Esophagus muscularis mucosa (tissue), 4 donors: ENCODE data around the gene DDT. TPM values are rescaled to one million over a fixed set of nuclear protein-coding genes. Genes with fewer than 3 reads are reported as not detected.

ENCODE experiments used
- DNase-seq: peaks from one replicate; pipeline ENCODE4 v3.0.0-alpha.2; 2017; ENCODE audit errors: extremely low spot score
- H3K27ac ChIP-seq, 4 donors: fragments of 200-600 bp; sonication (generic); replicated peaks in 1 of 4; 1 replicate in 3 of 4; 2 replicates in 1 of 4; pipeline ENCODE4 v1.5.1; 2016 to 2019; ENCODE audit warnings: mild to moderate bottlenecking in 1 of 4
- H3K27me3 ChIP-seq, 4 donors: fragments of 200-600 bp; sonication (generic); one replicate each; pipeline versions ENCODE4 v1.5.1 to v1.6.0; 2016 to 2019
- H3K36me3 ChIP-seq, 4 donors: fragments of 200-600 bp; sonication (generic); one replicate each; pipeline ENCODE4 v1.5.1; 2016 to 2019
- H3K4me1 ChIP-seq, 4 donors: fragments of 200-600 bp; sonication (generic); one replicate each; pipeline ENCODE4 v1.5.1; 2016 to 2019
- H3K4me3 ChIP-seq, 4 donors: fragments of 200-600 bp; sonication (generic); 1 replicate in 2 of 4; 2 replicates in 2 of 4; pipeline ENCODE4 v1.5.1; 2016 to 2019; ENCODE audit warnings: mild to moderate bottlenecking in 4 of 4, moderate library complexity in 1 of 4
- H3K9me3 ChIP-seq, 4 donors: fragments of 200-600 bp; sonication (generic); 1 replicate in 3 of 4; 2 replicates in 1 of 4; pipeline ENCODE4 v1.5.1; 2016 to 2019
- EP300 ChIP-seq: sonication (generic); formaldehyde crosslinking; IDR thresholded peaks from one replicate; pipeline ENCODE4 v1.6.1; 2017; ENCODE audit warnings: antibody characterized with exemption
- POLR2A ChIP-seq: fragments of 450-650 bp; IDR thresholded peaks from one replicate; pipeline ENCODE4 v1.6.1; 2017; ENCODE audit warnings: antibody characterized with exemption, moderate library complexity, mild to moderate bottlenecking, low read depth
- POLR2AphosphoS5 ChIP-seq, 2 donors: sonication (generic); formaldehyde crosslinking; IDR thresholded peaks; one replicate each; pipeline ENCODE4 v1.6.1; 2017; ENCODE audit warnings: antibody characterized with exemption in 2 of 2
- WGBS: methylation state at CpG from one replicate; pipeline ENCODE4 v1.1.5; 2018; 5-methylcytosine and 5-hydroxymethylcytosine counted together
- intact Hi-C: fragments of 100-400 bp; cut with DNase I; formaldehyde crosslinking; loops from one replicate; pipeline ENCODE4 v1.15.1; 2023
- total RNA-seq, 4 donors: library from RNA; depleted of rRNA; stranded (reverse); fragments of >200 nt; gene quantifications; one replicate each; pipeline versions ENCODE4 v1.1.0 to v1.2.1, GENCODE V29; 2016
- TF ChIP-seq, protein P1 (sequence below), 3 experiments: fragments of 200-600 bp in 2 of 3; fragments of 450-650 bp in 1 of 3; sonication (generic) in 2 of 3; IDR thresholded peaks; one replicate each; pipeline ENCODE4 v1.5.1; 2017 to 2019; ENCODE audit warnings: antibody characterized with exemption in 3 of 3, mild to moderate bottlenecking in 2 of 3, moderate library complexity in 1 of 3

Gene DDT
- total RNA-seq, 4 donors from 2014 or later = 107 to 184 (median 153) TPM

DNA sequence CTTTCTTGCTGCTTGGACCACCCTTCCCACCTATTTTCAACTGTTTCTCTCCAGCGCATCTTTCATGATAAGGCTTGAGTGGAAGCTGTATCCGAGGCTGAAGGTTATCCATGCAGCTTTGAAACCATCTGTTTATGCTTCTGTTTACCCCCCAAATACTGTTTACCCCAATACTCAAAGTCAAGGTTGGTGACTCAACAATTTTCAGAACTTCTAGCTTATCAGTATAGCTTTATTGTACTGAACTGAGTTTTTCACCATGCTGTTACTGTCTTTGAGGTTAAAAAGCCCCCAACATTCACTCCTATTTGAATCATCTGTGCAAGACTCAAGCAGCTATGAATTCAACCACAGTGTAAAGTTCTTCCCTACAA lies 35.8 kb upstream of the DDT start:
- H3K4me3 ChIP-seq = no peak overlapping the region
- H3K9me3 ChIP-seq = no peaks in the 10 kb centered on the region
- 90% methylated on average over 2 of the region's 2 CpGs for WGBS
- peaks cover 15 to 46% (median 31%) of the 10 kb centered on the region in 4 donors for H3K4me1 ChIP-seq
- TF ChIP-seq POLR2A = no peak
- no peak for TF ChIP-seq POLR2AphosphoS5 (IDR thresholded peaks at IDR 0.05)
- TF ChIP-seq, protein P1, sequence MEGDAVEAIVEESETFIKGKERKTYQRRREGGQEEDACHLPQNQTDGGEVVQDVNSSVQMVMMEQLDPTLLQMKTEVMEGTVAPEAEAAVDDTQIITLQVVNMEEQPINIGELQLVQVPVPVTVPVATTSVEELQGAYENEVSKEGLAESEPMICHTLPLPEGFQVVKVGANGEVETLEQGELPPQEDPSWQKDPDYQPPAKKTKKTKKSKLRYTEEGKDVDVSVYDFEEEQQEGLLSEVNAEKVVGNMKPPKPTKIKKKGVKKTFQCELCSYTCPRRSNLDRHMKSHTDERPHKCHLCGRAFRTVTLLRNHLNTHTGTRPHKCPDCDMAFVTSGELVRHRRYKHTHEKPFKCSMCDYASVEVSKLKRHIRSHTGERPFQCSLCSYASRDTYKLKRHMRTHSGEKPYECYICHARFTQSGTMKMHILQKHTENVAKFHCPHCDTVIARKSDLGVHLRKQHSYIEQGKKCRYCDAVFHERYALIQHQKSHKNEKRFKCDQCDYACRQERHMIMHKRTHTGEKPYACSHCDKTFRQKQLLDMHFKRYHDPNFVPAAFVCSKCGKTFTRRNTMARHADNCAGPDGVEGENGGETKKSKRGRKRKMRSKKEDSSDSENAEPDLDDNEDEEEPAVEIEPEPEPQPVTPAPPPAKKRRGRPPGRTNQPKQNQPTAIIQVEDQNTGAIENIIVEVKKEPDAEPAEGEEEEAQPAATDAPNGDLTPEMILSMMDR (IDR thresholded peaks at IDR 0.05) = no peak
- H3K27ac ChIP-seq = no peak overlapping the region
- H3K27me3 ChIP-seq = no peaks in the 10 kb centered on the region
- intact Hi-C loops = no loop called here
- no peak for DNase-seq
- H3K36me3 ChIP-seq = no peaks in the 10 kb centered on the region

DNA sequence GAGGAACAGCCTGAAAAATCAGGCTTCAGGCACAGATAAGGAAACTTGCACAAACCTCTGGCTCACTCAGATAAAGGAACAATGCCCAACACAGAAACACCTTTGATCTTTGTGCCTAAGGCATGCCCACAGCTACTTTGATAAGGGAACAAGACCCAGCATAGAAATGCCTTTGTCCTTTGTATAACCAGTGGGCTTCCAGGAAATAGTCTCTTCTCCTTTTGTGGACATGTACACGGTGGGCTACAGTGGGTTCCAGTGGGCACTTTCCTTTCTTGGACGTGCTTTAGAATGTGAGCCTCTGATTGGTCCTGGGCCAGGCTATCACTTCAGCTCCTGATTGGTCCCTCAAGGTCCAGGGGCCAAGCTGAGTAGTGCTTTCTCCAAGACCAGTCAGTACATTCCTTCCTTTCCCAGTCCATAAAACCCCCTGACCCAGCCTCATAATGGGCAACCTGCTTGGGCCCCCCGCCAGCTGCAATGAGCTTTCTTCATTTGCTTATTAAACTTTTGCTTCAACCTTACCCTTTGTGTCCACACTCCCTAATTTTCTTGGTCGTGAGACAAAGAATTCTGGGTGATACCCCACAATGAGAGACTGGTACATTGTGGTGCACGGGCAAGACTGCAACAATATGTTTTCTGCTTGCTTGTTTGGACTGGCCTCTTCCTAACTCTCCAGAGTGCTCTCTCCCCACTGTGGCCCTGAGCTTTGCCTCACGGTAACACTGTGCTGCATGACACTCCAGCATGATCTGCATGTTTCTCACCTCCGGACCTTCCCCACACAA lies 35.2 kb upstream of the DDT start:
- peaks cover 15 to 46% (median 33%) of the 10 kb centered on the region in 4 donors for H3K4me1 ChIP-seq
- intact Hi-C loops = no loop called here
- H3K27ac ChIP-seq = no peak overlapping the region
- 89% methylated on average over 7 of the region's 7 CpGs for WGBS
- TF ChIP-seq EP300 = no peak
- TF ChIP-seq POLR2AphosphoS5 (IDR thresholded peaks at IDR 0.05) = no peak
- TF ChIP-seq, protein P1 (IDR thresholded peaks at IDR 0.05) = no peak
- TF ChIP-seq POLR2A = no peak
- H3K4me3 ChIP-seq = no peak overlapping the region
- H3K9me3 ChIP-seq = no peaks in the 10 kb centered on the region
- no peaks in the 10 kb centered on the region for H3K27me3 ChIP-seq
- no peak for DNase-seq
- H3K36me3 ChIP-seq = no peaks in the 10 kb centered on the region

DNA sequence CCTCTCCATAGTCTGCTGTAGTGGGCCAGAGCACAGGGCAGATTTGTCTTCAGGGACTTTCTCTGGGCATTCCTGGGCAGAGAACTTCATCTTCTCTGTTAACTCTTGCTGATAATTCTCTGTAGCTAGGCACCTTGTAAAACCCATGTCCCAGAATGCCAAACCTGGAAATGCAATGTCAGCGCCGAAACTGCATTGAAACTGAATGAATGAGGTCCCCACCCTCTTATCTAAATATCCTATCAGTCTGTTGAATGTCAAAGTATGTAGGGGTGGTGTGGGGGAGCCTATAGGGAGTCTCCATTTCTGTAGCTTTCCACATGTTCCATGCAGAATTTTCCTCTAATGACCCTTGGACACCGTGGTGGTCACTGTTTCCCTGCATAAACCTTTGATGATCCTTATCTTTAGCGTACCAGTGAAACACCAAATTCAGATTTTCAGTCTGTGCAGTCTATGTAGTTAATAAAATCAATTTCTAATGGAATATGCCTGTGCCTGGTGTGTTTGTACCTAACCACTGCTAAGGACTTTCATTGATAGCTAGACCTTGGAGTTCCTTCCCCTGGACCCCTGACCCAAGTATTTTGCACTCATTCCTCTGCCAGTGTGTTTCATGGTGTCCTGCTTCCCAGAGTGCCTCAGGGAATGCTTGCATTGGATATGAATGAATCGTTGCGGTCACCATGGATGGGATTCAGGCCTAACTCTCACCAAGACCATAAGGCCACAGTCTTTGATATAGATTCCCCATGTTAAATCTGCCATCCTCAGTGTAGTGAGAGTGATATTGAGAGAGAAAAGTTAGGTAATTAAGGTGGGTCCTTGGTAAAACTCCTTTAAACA lies 34.4 kb upstream of the DDT start:
- intact Hi-C loops = no loop called here
- H3K9me3 ChIP-seq = no peaks in the 10 kb centered on the region
- H3K27me3 ChIP-seq = no peaks in the 10 kb centered on the region
- peaks cover 15 to 41% (median 33%) of the 10 kb centered on the region in 4 donors for H3K4me1 ChIP-seq
- H3K36me3 ChIP-seq = no peaks in the 10 kb centered on the region
- no peak for TF ChIP-seq EP300
- no peak for TF ChIP-seq POLR2AphosphoS5 (IDR thresholded peaks at IDR 0.05)
- no peak for TF ChIP-seq POLR2A
- TF ChIP-seq, protein P1 (IDR thresholded peaks at IDR 0.05) = no peak
- no peak for DNase-seq
- whole genome bisulfite sequencing = 89% methylated on average over 6 of the region's 6 CpGs
- no peak overlapping the region for H3K4me3 ChIP-seq
- H3K27ac ChIP-seq = no peak overlapping the region

DNA sequence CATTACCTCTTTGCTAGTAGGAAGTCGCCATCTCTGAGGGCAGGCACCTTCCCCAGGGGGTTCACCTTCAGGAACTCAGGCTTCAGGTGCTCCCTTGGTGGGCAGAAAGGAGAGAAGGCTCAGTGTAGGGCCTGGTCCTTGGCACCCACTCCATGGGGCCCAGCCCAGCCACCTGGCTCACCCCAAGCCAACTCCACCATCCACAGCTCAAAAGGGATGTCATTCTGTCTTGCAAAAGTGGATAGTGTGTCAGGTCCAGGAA lies 33.7 kb upstream of the DDT start:
- H3K4me3 ChIP-seq = no peak overlapping the region
- TF ChIP-seq EP300 (no peak), POLR2AphosphoS5 (IDR thresholded peaks at IDR 0.05) (no peak), POLR2A (no peak)
- TF ChIP-seq, protein P1 (IDR thresholded peaks at IDR 0.05) = no peak
- WGBS = 90% methylated on average over 1 of the region's 1 CpG
- no peaks in the 10 kb centered on the region for H3K27me3 ChIP-seq
- no peak overlapping the region for H3K27ac ChIP-seq
- H3K36me3 ChIP-seq = no peaks in the 10 kb centered on the region
- DNase-seq = no peak
- intact Hi-C loops = no loop called here
- no peaks in the 10 kb centered on the region for H3K9me3 ChIP-seq
- peaks cover 15 to 34% (median 28%) of the 10 kb centered on the region in 4 donors for H3K4me1 ChIP-seq
